NCI-H1436 treated with DMSO at 0.1 percent for 48 hours (cell line): ENCODE data around the gene DIP2A.

Source experiments
- DNase-seq: peaks from one replicate; lab custom pipeline; 2025; lab: John Stamatoyannopoulos, UW

Gene DIP2A

DNA sequence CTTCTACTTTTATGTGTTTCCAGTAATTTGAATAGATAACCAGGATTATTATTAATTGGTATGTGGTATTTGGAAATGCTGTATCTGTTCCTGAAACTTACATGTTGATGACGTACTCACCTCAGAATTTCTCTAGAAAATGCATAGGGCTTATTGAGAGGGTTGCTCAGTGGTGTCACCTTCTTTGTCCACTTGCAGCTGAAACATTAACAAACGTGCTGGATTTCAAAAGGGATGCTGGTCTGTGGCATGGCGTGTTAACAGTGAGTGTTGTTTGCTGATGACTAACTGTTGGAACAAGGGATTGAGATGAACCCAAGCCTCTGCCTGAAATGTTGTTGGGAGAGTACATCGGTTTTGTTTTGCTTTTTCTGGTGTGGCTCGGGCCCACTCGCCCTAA lies 78.3 kb downstream of the DIP2A start:
- DNase-seq, result no peak

DNA sequence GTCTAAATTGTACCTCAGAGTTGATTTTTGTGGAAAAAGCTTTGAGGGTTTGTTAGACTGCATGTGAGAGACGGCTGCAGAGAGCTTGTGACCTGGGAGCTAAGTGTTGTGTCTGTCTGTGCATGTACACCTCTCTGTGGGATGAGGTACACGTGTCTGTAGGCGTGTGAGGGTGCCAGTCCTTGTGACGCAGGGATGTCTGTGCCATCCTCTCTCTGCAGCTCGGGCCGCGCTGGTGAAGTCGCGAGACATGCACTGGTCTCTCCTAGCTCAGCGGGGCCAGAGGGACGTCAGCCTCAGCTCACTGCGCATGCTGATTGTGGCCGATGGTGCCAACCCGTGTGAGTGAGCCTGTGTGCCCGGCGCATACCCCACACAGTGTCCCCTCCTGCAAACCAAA lies 79.6 kb downstream of the DIP2A start:
- DNase-seq, result no peak

DNA sequence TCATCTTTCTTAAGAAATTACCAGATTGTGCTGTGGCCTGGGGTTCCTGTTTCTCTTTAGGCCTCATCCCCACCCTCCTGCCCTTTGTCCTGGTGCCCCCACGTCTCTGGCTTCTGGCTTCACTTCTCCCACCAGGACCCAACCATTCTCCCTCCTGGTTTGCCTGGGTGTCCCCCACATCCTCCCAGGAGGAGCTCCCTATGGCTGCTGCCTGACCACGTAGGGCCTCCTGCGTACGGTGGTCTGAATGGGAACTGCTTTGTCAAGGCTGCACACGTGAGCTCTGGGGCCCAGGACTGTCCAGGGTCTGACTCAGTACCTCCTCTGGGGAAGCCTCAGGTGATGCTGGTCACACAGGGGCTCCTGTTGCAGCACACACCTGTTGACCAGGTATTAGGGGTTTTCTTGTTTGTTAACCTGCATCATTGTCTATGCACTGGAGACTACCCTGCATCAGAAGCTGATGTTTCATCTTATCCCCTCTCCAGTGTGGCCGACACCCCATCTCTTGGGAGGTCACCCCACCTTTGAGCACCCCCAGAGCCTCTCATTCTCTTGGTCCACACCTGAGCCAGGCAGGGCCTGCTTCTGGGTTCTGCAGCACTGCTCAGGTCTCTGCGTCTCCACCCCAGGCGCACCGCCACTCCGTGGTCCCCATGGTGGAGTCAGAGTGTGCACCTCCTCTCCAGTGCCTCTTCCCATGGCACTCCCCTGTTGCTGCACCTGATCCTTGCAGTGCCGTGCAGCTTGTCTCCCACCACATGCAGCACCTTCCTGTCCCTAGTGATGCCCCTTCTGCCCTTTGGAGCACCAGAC lies 80.4 kb downstream of the DIP2A start:
- DNase-seq, result no peak

DNA sequence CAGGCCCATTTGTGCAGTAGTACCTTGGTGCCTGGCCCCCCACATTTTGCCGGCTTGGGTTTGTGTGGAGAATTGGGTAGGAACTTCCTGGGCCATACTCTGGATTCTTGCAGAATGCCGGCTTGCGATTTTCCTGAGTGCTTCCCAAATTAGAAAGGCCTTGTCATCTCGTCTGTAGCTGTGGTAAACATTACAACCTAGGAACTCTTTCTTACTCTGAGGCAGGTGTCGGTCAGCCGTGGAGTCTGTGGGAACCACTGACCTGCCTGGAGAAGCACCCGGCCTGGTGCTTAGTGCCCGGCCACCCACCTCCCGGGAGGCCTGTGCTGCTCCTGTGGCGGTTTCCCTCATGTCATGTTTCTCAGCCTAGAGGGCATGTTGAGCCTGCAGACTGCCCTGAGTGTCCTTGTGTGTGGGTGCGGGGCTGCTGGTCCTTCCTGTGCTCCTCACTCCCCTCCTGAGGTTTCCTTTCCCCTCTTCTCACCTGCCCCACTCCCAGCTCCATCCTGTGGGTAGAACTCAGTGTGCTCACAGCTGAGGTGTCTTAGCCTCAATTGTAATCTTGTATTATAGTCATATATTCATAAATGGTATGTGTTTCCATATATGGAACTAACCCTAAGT lies 81.5 kb downstream of the DIP2A start:
- no peak for DNase-seq

DNA sequence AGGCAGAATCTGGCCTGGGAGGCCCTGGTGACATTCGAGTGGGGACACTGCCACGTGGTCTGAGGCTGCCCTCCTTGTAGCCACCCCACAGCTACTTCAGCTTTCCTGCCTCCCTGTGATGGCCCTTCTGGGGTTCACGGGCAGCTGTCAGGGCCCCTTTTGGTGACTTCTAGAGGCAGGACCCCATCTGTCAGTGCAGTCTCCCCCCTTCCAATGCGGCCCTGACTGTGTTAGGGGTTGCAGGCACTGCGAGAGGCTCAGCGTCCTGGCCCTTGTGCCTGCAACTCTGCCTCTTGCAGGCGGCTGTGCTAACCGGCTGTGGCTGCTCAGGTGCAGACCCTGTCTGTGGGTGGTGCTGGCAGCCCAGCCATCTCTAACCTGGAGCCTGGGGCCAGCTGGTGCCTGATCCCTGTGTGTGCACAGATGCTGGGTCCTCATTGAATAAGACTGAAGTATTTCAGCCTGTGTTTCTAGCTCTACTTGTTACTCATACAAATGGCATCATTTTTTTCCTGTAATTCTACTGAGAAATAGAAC lies 84.0 kb downstream of the DIP2A start:
- DNase-seq, result no peak

DNA sequence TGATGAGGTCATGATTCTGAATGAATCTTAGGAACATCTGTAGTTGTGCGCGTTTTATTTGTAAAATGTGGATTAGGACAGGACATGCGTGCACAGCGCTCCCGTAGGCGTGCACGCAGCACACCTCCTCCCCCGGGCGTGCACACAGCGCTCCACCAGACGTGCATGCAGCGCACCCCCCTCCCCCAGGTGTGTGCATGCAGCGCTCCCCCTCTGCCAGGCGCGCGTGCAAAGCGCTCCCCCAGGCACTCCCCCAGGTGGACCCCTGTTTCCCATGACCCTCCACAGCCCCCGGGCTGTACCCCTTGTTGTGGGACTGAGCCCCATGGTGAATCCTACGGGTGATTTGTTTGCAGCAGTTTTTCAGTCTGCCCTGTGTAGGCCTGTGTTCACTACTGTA lies 84.6 kb downstream of the DIP2A start:
- no peak for DNase-seq

DNA sequence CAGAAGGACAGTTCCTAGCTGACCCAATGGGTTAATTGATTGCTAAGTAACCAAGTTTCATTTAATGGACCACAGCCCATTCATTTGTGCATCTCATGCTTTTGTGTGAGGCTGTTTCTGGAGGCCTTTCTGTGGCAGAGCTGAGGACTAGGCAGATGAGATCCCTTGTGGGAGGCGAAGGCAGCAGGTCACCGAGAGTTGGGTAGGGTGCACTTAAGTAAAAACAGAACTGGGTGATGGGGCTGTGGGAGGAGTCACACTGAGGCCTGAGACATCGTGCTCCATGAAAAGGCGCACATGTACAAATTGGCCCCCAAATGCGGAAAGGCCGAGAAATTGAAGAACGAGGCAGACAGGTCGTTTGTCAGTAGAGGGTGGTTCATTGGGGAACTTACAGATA lies 85.3 kb downstream of the DIP2A start:
- no peak for DNase-seq

DNA sequence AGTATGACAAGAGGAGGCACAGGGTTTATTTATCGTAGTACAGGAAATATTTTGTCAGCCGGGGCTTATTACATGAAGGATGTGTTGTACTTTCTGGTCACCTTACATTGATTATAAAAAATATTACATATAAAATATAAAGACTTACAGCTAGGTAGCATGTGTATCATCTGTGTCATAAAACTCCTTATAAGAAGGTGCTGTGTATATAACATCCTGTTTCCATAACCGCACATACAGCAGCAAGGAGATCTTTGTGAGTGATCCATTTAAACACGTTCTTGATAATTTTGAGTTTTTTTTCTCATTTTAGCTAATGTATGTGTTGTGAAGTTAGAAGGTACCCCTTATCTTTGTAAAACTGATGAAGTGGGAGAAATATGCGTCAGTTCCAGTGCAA lies 86.1 kb downstream of the DIP2A start:
- no peak for DNase-seq

DNA sequence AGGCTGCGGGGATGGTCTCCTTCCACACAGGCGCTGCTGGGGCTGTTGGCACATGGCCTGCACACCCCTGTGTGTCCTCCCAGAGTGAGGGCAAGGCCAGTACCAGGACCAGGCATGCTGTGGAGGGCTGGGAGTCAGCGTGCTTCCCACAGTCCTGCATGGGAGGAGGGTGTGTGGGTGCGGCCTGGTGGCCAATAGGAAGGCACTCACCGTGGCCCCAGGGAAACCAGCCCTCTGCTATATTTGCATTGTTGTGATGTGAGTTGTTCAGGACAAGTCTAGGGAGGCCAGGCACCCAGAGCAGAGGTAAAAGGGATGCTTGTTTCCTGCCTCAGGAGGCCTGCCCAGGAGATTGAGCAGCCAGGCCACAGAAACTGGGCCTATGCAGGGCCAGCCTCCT lies 86.7 kb downstream of the DIP2A start:
- no peak for DNase-seq

DNA sequence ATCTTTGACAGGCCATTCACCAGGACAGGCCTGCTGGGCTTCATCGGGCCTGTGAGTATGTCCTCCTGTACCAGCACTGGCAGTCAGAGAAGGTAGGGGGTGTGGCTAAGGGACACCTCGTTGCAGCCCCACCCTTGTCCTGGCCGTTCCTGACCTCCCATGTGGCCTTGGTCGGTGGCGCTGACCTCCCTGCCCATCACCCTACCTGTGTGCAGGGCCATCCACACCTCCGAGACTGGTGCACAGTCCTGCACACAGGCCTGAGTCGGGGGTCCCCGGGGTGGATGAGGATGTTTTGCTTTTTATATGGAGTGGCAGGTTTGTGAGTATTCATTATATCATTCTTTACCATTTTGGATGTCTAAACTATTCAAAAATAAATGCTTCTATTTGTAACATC lies 87.2 kb downstream of the DIP2A start:
- DNase-seq, result no peak

DNA sequence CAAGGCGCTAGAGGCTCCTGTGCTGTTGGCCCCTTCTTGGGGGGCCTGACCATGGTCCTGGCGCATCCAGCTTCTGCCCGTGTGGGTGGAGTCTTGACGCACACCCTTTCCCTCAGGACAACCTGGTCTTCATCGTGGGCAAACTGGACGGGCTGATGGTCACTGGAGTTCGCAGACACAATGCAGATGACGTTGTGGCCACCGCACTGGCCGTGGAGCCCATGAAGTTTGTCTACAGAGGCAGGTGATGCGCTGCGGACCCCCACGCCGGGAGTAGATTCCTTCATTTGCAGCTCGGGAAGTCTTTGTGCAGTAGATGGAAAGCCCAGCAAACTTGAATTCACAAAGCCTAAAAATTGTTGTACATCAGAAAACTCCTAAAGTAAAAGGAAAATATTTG lies 88.1 kb downstream of the DIP2A start:
- DNase-seq, result no peak

DNA sequence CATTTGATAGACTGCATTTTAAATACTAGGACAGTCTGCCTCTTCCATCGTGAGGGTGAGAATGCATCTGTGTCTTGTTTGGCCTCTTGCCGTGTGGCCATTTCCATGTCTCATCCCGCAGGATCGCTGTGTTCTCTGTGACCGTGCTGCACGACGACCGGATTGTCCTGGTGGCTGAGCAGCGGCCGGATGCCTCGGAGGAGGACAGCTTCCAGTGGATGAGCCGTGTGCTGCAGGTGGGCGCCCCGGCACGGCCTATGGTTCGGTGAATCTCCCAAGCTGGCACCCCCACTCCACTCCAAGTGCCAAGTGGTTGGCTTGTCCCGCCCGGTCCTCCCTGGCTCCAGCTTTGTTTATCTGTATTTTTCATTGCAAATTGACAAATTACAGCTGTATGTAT lies 91.0 kb downstream of the DIP2A start:
- no peak for DNase-seq

DNA sequence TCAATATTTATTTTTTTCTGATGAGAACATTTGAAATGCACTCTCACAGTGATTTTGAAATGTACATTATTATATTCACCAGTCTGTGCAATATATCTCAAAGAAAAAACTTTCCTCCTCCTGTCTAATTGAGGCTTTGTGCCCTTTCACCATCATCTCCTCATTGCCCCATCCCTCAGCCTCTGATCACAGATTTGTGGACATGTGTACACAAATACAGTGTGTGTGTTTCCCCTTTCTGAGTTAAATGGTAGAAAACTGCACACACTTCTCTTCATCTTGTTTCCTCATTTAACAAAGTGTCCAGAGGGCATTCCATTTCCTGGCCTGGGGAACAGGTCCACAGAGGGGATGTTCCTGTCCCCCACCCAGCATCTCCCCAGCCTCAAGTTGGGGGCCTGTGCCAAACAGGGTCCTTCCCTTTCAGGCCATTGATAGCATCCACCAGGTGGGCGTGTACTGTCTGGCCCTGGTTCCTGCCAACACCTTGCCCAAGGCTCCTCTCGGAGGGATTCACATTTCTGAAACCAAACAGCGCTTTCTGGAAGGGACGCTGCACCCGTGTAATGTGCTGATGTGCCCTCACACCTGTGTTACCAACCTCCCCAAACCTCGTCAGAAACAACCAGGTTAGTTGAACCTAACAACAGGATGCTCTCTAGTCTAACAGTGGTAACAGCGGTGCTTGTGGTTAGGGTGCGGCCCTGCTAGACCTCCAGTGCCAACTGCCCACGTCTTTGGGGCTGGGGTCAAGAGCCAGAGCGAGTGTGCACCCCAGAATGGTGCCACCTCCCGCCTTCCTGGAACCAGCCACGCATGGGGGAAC lies 91.6 kb downstream of the DIP2A start:
- no peak for DNase-seq

DNA sequence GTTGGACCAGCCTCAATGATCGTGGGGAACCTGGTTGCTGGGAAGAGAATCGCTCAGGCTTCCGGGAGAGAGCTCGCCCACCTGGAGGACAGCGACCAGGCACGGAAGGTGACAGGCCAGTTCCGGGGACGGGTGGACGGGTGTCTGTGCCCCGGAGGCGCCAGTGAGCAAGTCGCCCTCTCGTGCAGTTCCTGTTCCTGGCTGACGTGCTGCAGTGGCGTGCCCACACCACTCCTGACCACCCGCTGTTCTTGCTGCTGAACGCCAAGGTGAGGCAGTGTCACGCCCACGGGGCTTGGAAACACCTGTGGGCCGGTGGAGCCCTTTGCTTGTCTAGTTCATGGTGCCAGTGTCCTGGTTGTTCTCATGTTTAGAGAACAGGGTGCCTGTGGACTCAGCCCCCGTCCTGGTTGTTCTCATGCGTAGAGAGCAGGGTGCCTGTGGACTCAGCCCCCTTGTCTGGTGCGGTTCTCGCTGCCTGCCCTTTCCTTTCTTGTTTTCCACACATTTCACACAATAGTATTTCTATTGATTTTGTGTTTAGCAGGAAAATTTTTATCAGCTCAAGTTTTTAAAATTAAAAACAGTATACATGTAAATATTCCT lies 93.0 kb downstream of the DIP2A start:
- DNase-seq, result no peak

DNA sequence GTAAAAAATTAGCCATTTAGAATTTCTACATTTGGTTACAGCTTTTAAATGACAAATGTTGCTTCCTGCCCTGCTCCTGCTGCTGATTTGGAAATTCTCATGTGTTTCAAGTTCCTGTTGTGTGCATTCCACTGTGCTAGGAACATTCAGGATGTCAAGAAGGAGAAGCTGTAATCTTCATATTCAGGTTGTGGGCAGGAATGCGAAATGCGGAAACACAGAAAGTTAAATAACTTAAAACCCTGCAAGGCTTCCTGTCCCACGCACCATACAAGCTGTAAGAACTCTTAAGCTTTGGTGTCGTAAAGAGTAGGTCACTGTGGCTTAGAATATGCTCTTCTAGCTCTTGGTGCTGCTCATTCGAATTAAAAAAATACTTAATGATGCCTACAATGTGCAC lies 93.6 kb downstream of the DIP2A start:
- no peak for DNase-seq

DNA sequence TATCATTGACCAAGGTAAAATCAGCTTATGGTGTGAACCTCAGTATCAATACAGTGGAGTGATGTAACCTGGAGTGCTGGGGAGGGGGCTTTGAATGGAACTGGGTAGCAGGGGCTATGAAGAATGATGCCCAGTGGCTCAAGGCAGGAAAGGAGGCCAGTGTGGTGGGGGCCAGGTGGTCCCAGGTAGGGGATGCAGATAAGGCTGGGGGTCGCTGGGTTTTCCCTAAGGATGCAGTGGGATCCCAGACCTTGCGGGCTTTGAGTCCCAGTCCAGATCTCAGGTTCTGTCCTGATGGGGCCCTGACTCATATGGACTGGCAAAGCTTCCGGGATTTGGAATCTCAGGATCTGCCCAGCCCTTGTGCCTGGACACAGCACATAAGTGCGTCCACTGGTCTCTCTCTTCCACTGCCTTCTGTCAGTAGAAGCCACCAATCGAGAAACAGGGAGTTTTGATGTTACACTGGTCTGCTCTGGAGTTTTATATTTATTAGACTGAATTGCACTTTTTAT lies 94.2 kb downstream of the DIP2A start:
- DNase-seq, result no peak

DNA sequence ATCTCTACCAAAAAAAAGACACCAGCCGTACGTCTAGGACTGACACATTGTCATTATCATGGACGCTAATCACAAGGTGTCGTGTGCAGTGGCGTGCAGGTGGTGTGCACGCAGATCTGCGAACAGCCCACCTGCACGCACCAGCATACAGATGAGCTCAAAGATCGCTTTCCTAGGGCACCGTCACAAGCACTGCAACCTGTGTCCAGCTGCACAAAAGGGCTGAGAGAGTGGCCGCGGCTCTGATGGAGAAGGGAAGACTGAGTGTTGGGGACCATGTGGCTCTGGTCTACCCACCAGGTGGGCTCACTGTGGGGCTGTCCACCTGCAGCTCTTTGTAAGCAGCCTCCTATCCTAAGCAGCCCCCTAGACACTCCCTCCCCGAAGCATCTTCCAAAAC lies 95.3 kb downstream of the DIP2A start:
- DNase-seq, result no peak

DNA sequence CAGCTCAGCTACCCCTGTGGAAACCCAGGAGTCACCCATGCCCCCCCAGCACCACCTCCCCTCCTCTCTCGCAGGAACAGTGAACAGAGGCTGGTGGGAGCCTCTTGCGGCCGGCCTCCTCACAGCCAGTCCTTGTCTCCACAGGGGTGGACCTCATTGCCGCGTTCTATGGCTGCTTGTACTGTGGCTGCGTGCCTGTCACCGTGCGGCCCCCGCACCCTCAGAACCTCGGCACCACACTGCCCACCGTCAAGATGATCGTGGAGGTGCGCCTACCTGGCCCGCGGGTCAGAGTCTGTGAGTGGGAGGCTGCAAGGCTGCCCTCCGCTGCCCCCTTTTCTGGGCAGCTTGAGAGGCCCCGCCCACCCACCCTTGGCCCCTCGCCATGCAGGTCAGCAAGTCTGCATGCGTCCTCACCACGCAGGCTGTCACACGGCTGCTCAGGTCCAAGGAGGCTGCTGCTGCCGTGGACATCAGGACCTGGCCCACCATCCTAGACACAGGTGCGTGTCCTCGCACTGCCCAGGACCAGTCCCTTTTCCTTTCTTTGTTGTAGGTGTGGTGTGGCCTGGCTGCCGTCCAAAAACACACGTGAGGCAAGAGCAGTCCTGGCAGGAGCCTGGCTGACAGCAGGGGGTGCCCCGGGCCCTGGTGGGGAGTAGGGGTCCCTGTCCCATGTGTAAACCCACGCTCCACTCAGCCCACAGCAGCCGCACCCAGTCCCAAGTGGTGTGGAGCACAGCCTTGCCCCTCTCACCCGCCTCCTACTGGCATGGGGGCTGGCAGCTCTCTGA lies 95.9 kb downstream of the DIP2A start:
- no peak for DNase-seq

DNA sequence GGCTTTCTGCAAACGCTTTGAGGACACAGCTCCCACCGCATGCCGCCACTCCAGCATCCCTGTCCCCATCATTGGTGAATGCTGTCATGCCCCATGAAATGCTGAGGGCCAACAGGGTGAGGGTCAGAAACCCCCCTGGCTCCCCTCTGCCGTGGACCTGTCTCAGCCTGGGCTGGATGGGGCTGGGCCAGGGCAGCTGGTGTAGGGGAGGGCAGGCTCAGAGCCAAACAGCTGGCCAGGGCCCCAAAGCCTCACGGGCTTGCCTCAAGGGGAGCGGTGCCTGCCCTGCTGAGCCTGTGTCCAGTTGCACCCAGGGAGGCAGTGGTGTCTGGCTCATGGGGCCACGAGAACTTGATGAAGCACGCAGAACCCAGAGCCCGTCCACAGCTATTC lies 96.5 kb downstream of the DIP2A start:
- no peak for DNase-seq

DNA sequence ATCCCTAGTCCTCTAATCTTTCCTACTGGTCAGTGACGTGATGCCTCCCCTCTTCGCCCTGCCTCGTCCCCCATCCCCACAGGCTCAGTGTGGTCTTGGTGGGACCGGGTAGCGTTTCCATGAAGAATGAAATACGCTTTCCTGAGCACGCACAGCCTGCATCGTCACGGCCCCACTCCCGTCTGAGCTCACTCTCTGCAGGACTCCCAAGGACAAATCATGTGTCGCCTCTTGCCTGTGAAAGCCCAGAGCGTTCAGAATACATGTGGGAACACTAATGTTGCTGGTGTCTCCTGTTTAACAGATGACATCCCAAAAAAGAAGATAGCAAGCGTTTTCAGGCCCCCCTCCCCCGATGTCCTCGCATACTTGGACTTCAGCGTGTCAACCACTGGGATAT lies 97.0 kb downstream of the DIP2A start:
- DNase-seq, result no peak

DNA sequence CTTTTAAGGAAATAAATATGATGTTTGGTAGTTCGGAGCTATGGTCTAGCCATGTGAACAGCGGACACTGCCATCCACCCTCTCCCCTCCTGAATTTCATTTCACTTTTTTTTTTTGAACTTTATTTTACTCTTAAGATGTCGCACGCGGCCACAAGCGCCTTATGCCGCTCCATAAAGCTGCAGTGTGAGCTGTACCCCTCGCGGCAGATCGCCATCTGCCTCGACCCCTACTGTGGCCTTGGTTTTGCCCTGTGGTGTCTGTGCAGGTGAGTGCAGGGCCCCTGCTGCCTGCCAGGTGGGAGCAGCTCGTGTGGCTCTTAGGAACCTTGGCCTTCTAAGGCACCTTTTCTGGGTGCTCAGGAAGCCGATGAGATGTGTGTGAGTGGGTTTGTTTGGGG lies 98.1 kb downstream of the DIP2A start:
- no peak for DNase-seq
